ENCODE results near the gene CIAPIN1.

Gene CIAPIN1

GRCh38 chr16:57381791-57382534, 65.2 kb downstream of the CIAPIN1 start:
- DNase-seq: no peak

GRCh38 chr16:57380671-57381462, 66.3 kb downstream of the CIAPIN1 start:
- no peak for DNase-seq

- no peak for DNase-seq
Measured at GRCh38 chr16:57379579-57379978, 67.6 kb downstream of the CIAPIN1 start.

Data from DMS79 treated with DMSO at 0.1 percent for 48 hours (cell line).